HUES6 (cell line): Measurements from ENCODE around the gene HSD11B2.

ENCODE experiments used
- H3K27ac ChIP-seq: 2 replicates; pipeline ENCODE4 v1.7.0; 2013; ENCODE audit warnings: low read depth, mild to moderate bottlenecking, low read length, inconsistent platforms
- H3K27me3 ChIP-seq: 2 replicates; pipeline ENCODE4 v1.6.1; 2013; ENCODE audit warnings: low read length; ENCODE audit not compliant: control insufficient read depth, insufficient read depth
- H3K36me3 ChIP-seq: 2 replicates; pipeline ENCODE4 v1.6.1; 2013; ENCODE audit warnings: low read length; ENCODE audit not compliant: control insufficient read depth, insufficient read depth
- H3K4me1 ChIP-seq: 2 replicates; pipeline ENCODE4 v1.6.1; 2013; ENCODE audit warnings: low read length; ENCODE audit not compliant: control insufficient read depth, insufficient read depth
- H3K4me3 ChIP-seq: 2 replicates; pipeline ENCODE4 v1.5.1; 2013; ENCODE audit warnings: low read depth, low read length
- H3K9ac ChIP-seq: one replicate; pipeline ENCODE4 v1.6.1; 2013; ENCODE audit warnings: mild to moderate bottlenecking, low read length
- H3K9me3 ChIP-seq: 2 replicates; pipeline ENCODE4 v1.6.1; 2013; ENCODE audit warnings: low read depth, low read length; ENCODE audit not compliant: control insufficient read depth, insufficient read depth

The HSD11B2 gene

GRCh38 chr16:67430977-67431774 lies at the start of gene HSD11B2:
Gene HSD11B2 (plus strand): TSS chr16:67431121. CDS start chr16:67431249, 128 bp downstream.
- H3K4me3 ChIP-seq = peak within 1 kb of the TSS; percentile 71
- peaks cover 4% of the 10 kb centered on the region; the same call in 1 of the 2 replicates for H3K36me3 ChIP-seq
- peak within 1 kb of the TSS; percentile 47 for H3K9ac ChIP-seq
- no peaks in the 10 kb centered on the region for H3K9me3 ChIP-seq
- peaks cover 43% of the 10 kb centered on the region for H3K4me1 ChIP-seq
- no peak within 1 kb of the TSS for H3K27ac ChIP-seq
- peaks cover 32% of the 10 kb centered on the region for H3K27me3 ChIP-seq

GRCh38 chr16:67383284-67383683 lies 47.6 kb upstream of the HSD11B2 start:
- peaks cover 14% of the 10 kb centered on the region for H3K4me1 ChIP-seq
- H3K27me3 ChIP-seq = peaks cover 11% of the 10 kb centered on the region

GRCh38 chr16:67384778-67385510 lies 46.0 kb upstream of the HSD11B2 start:
- Histone ChIP-seq H3K27ac (no peak overlapping the region), H3K9me3 (no peaks in the 10 kb centered on the region), H3K36me3 (no peaks in the 10 kb centered on the region), H3K4me1 (peaks cover 14% of the 10 kb centered on the region), H3K9ac (no peak overlapping the region), H3K4me3 (no peak overlapping the region), H3K27me3 (peaks cover 11% of the 10 kb centered on the region)

More at GRCh38 chr16:67383284-67383683, 47.6 kb upstream of the HSD11B2 start:
- Histone ChIP-seq H3K9me3 (no peaks in the 10 kb centered on the region), H3K27ac (no peak overlapping the region), H3K36me3 (no peaks in the 10 kb centered on the region), H3K9ac (no peak overlapping the region), H3K4me3 (no peak overlapping the region)

DNA sequence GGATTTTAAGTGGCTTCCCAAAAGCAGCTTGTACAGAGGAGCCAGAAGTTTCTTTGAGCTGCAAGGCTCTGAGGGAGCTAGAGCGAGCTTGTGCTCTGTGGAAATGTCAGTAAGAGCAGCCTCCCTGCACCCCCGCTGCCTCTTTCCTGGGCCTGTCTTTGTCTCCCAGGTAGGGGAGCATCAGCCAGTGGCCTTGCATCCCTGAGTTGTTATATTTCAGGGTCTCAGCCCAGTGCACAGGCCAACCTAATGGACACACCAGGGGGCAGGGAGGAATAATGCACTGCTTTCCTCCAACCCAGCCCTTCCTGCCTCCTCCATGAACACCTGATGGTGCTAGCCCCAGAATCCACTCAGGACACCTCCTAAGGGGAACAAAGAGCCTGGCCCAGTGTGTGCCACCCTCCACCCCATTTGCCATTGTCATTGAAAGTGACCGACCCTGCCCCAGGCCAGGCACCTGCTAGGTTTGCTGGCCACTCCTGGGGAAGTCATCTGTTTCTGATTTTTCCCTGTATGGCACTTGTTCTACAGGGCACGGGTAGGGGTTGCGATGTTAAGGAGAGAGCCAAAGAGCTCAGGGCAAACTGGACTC lies 44.0 kb upstream of the HSD11B2 start:
- H3K9ac ChIP-seq = no peak overlapping the region
- peaks cover 14% of the 10 kb centered on the region for H3K4me1 ChIP-seq
- no peak overlapping the region for H3K4me3 ChIP-seq
- H3K27ac ChIP-seq = no peak overlapping the region
- H3K9me3 ChIP-seq = no peaks in the 10 kb centered on the region
- peaks cover 30% of the 10 kb centered on the region for H3K27me3 ChIP-seq
- no peaks in the 10 kb centered on the region for H3K36me3 ChIP-seq

DNA sequence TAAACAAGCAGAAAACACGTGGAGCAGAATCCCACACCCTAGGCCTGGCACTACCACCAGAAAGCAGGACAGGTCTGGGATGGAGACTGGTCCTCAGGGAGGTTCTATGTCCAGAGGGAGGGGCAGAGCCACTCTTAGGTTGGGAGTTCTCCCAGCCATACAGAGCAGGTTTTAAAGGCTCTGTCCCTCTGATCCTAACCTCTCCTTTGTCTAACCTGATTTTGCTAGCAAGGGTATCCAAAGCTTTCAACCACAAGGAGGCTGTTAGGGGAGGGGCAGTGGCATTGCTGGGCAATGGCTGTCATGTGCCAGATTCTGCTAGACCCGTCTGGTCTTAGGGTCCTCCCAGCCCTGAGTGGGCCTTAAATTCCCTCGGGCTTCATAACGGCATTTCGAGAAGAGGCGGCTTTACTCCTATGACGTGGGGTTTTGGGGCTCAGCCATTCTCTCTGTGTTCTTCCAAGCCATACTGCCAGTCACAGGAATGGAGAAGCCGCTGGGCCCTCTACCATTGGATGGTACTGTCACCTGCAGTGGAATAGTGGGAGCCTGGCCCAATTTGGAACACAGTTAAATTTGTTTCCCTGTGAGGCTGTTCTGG lies 43.3 kb upstream of the HSD11B2 start:
- H3K27ac ChIP-seq = no peak overlapping the region
- peaks cover 14% of the 10 kb centered on the region for H3K4me1 ChIP-seq
- no peaks in the 10 kb centered on the region for H3K9me3 ChIP-seq
- no peak overlapping the region for H3K9ac ChIP-seq
- H3K4me3 ChIP-seq = no peak overlapping the region
- no peaks in the 10 kb centered on the region for H3K36me3 ChIP-seq
- peaks cover 36% of the 10 kb centered on the region for H3K27me3 ChIP-seq

DNA sequence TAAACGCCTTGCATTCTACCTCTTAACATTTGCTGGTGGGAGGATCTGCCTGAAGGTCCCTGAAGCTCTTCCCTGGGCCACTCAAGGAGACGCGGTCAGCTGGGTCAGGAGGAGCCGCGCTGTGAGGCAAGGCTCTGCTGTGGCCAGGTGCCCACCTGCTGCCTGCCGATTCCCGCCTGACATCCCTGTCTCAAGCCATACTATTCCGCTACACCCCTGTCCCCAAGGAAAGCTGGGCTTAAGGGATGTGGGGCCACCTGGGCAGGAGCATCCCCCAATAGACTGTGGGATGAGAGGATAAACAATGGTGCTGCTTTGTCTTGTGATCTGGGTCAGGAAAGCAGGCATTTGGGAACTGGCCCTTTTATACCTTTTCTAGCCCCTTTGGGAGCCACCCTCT lies 42.7 kb upstream of the HSD11B2 start:
- Histone ChIP-seq H3K4me1 (peaks cover 18% of the 10 kb centered on the region), H3K4me3 (no peak overlapping the region), H3K27ac (no peak overlapping the region), H3K9me3 (no peaks in the 10 kb centered on the region), H3K36me3 (no peaks in the 10 kb centered on the region), H3K9ac (no peak overlapping the region), H3K27me3 (peaks cover 42% of the 10 kb centered on the region)

GRCh38 chr16:67388591-67388990 lies 42.3 kb upstream of the HSD11B2 start:
- H3K27me3 ChIP-seq = peaks cover 46% of the 10 kb centered on the region
- no peaks in the 10 kb centered on the region for H3K9me3 ChIP-seq
- no peaks in the 10 kb centered on the region for H3K36me3 ChIP-seq
- H3K9ac ChIP-seq = no peak overlapping the region
- no peak overlapping the region for H3K27ac ChIP-seq
- H3K4me1 ChIP-seq = peaks cover 19% of the 10 kb centered on the region
- H3K4me3 ChIP-seq = no peak overlapping the region

- Histone ChIP-seq H3K27me3 (peaks cover 56% of the 10 kb centered on the region), H3K4me3 (no peak overlapping the region), H3K36me3 (no peaks in the 10 kb centered on the region), H3K9ac (no peak overlapping the region), H3K27ac (no peak overlapping the region), H3K4me1 (peaks cover 28% of the 10 kb centered on the region), H3K9me3 (no peaks in the 10 kb centered on the region)
Observed at GRCh38 chr16:67389911-67390815, 40.8 kb upstream of the HSD11B2 start.

DNA sequence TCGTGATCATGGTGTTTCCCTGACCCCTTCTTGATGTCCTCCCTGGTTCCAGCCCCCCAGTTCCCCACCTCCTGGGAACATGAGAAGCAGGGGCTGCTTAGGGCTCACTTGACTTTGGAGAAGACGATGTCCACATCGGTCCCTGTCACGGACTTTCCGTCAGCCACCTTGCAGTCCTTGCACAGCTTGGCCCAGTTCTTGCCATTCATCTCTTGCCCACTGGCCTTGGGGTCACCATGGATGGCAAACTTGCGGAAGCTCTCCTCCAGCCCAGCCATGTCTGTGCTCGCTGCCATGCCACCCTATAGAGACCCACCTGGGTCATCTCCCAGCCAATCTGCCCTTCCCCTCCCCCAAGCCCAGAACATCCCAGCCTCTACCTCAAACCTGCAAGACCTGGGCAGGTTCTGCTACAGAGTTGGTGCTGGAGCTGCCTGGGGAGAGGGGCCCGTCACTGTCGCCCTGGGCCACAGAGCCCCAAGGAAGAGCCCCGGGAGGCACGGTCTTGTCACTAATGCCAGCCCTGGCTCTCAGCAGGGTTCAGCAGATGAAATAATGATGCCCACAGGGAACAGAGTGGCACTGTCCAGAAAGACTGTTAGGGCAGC lies 40.0 kb upstream of the HSD11B2 start:
- H3K36me3 ChIP-seq = no peaks in the 10 kb centered on the region
- H3K4me1 ChIP-seq = peaks cover 36% of the 10 kb centered on the region
- H3K27ac ChIP-seq = no peak overlapping the region
- H3K9me3 ChIP-seq = no peaks in the 10 kb centered on the region
- H3K9ac ChIP-seq = no peak overlapping the region
- peaks cover 64% of the 10 kb centered on the region for H3K27me3 ChIP-seq
- H3K4me3 ChIP-seq = no peak overlapping the region
